HG03280 (cell line): Measurements from ENCODE around the gene KRTAP5-3.

Experiments
- ATAC-seq: cut with Tn5 transposase; IDR thresholded peaks from one replicate; pipeline ENCODE4 v1.9.1; 2021; ENCODE audit warnings: mild to moderate bottlenecking, moderate library complexity; ENCODE audit not compliant: unreplicated experiment

The KRTAP5-3 gene

GRCh38 chr11:1566381-1567051 is 41.7 kb downstream of the KRTAP5-3 start:
- ATAC-seq = no peak

GRCh38 chr11:1565904-1566247 is 42.4 kb downstream of the KRTAP5-3 start:
- no peak for ATAC-seq

- no peak for ATAC-seq
Measured at GRCh38 chr11:1565173-1565903, 42.9 kb downstream of the KRTAP5-3 start.

GRCh38 chr11:1564535-1565172 is 43.6 kb downstream of the KRTAP5-3 start:
- ATAC-seq = no peak

GRCh38 chr11:1563697-1564534 is 44.3 kb downstream of the KRTAP5-3 start:
- no peak for ATAC-seq

- no peak for ATAC-seq
Measured at GRCh38 chr11:1563149-1563638, 45.1 kb downstream of the KRTAP5-3 start.

- ATAC-seq = no peak
Measured at GRCh38 chr11:1562469-1563148, 45.7 kb downstream of the KRTAP5-3 start.

GRCh38 chr11:1561955-1562354 is 46.3 kb downstream of the KRTAP5-3 start:
- ATAC-seq = no peak

GRCh38 chr11:1561266-1561665 is 47.0 kb downstream of the KRTAP5-3 start:
- ATAC-seq = no peak

GRCh38 chr11:1560649-1561251 is 47.5 kb downstream of the KRTAP5-3 start:
- ATAC-seq = no peak

- ATAC-seq = no peak
Measured at GRCh38 chr11:1560002-1560648, 48.1 kb downstream of the KRTAP5-3 start.

GRCh38 chr11:1559111-1559951 is 48.9 kb downstream of the KRTAP5-3 start:
- ATAC-seq = no peak

- ATAC-seq = no peak
Measured at GRCh38 chr11:1558775-1559110, 49.5 kb downstream of the KRTAP5-3 start.

GRCh38 chr11:1557904-1558774 is 50.1 kb downstream of the KRTAP5-3 start:
- ATAC-seq = no peak
